ENCODE measurements around the gene ZNF831.

The ZNF831 gene

GRCh38 chr20:59217794-59218280 lies 54.2 kb downstream of the ZNF831 start:
- no peak for DNase-seq

- DNase-seq, result no peak
These were observed 55.6 kb downstream of the ZNF831 start for GRCh38 chr20:59219211-59219610.

- no peak for DNase-seq
These were observed 56.5 kb downstream of the ZNF831 start for GRCh38 chr20:59220161-59220560.

- no peak for DNase-seq
These were observed 57.6 kb downstream of the ZNF831 start for GRCh38 chr20:59221049-59221706.

- DNase-seq, result no peak
These were observed 58.2 kb downstream of the ZNF831 start for GRCh38 chr20:59221707-59222252.

DNA sequence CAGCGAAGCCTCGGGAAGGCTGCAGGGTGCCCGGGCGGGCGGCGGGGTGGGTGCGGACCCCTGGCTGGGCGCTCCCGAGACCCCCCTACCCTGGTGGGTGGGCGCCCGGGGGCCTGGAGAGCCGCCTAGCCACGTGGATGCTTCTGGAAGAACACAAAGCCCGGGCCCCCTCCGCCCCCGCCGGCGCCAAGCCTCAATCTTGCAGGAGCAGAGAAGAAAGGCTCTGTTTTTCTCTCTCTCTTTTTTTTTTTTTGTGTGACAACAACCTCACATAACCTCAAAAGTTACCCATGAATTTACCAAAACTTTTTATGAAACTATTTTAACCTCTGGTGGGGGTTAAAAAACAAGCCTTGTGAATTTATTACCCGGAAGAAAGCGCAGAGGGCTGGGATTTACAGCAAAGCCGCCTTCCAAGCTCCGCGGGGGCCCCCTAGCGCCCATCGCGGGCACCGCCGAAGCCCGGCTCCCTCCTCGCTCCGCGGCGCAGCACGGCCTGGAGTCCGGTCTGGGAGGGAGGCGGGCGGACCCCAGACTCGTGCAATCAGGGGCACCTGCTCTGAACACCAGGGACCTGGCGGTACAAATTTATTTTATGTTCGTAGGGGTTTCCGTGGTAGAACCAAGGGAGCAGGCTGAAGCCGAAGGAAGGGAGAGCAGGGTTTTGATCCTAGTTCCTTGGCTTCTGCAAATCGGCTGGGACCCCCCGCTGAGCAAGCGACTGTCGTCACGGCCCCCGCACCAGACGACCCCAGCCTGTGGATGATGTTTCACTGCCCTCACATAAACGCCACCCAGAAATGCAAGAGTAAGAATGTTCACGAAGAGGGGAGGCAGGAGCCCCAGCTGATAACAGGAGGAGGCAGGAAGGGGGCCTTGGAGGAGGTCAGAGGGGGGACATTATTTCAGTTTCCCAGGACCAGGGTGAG lies 58.9 kb downstream of the ZNF831 start:
- DNase-seq, result no peak

DNA sequence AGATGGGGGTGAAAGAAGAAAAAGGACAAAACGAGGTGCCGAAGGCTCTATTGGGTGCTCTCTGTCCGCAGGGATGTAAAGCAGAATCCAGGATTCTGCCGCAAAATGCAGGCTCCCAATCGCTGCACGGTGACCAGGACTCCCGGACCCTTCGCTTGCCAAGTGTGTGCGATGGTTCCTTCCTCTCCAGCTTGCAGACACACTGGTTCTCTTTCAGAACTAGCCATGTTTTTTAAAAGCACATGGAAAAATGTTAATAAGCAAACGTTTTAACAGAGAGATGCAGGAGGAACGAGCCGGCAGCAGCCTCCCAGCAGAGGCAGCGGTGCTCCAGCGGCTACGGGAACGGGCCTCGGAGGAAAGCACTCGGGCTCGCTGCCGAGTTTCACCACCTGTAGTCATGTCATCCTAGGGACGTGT lies 59.6 kb downstream of the ZNF831 start:
- no peak for DNase-seq

- DNase-seq, result no peak
These were observed 60.1 kb downstream of the ZNF831 start for GRCh38 chr20:59223750-59224149.

GRCh38 chr20:59224236-59224635 lies 60.6 kb downstream of the ZNF831 start:
- DNase-seq, result no peak

DNA sequence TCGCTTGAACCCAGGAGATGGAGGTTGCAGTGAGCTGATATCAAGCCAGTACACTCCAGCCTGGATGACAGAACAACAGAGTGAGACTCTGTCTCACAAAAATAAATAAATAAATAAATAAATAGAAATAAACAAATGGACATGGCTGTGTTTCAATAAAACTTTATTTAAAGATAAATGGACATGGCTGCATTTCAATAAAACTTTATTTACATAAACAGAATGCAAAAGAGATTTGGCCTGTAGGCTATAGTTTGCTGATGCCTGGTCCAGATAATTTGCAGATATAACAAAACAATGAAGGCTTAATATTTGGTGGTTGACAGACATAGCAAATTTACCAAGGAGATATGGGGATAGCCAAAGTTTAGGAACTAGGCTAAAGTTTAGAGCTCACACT lies 66.8 kb downstream of the ZNF831 start:
- DNase-seq, result no peak

DNA sequence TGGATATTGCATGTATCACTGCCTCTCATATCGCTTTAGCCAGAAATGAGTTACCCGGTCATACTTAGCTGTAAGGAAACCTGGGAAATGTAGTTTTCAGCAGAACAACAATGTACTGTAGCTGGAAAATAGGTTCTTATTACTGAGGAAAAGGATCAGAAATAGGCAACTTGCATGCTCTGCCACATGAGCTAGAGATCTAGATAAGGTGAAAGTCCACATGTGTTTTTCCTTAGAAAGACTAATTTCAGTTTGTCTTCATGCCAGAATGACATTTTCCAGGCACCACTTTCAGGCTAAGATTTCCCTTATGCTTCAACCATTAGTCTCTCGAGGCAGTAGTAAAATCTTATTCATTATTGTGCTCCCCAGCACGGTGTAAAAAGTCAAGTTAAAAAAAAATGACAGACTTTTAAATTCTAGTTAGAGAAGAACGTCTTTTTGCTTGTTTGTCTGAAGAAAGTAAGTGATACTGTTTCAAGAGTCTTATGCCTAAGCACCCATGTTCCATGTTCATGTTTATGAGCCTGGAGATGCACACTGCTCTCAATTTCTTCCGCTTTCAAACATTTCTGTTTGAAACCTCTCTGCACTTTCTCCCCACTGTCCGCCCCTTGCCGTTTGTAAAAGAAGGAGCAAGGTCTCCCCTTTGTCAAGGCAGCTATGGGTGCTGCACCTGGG lies 67.6 kb downstream of the ZNF831 start:
- no peak for DNase-seq

- no peak for DNase-seq
These were observed 69.0 kb downstream of the ZNF831 start for GRCh38 chr20:59232618-59233017.

DNA sequence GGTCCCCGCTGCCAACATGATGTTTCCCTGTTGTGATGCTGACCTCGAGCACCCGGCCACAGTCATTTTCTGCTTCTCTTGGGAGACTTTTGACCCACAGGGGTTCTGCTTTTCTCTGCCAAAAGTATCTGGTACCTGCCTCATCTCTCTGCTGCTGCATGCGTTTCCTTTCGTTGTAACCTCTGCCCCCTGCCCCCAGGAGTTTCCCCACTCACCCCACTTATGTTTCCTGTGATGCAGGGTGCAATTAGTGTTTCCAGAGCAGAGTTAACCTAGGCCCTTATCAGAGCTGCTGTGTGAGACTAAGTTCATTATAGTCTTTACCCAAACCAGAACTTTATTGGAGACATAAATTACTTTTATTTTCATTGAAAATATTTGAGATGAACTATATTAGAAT lies 71.6 kb downstream of the ZNF831 start:
- DNase-seq, result no peak

DNA sequence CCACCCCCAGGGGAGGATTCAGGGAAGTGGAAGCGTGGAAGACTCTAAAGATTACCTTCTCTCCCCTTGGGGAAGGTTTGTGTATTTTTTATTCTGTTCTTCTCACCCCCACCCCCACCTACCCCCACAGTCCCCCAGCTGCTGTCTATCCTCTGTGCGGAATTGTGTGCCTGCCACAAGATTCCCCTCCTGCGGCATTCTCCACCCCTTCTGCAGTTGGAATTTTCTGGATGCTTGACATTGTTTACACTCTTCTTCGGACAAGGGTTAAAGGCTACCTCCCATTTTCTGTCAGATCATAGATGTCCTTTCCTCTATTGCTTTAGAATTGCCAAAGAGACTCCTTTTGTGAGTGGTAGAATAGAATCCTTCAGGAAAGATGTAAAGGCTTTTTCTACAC lies 76.4 kb downstream of the ZNF831 start:
- DNase-seq, result no peak

DNA sequence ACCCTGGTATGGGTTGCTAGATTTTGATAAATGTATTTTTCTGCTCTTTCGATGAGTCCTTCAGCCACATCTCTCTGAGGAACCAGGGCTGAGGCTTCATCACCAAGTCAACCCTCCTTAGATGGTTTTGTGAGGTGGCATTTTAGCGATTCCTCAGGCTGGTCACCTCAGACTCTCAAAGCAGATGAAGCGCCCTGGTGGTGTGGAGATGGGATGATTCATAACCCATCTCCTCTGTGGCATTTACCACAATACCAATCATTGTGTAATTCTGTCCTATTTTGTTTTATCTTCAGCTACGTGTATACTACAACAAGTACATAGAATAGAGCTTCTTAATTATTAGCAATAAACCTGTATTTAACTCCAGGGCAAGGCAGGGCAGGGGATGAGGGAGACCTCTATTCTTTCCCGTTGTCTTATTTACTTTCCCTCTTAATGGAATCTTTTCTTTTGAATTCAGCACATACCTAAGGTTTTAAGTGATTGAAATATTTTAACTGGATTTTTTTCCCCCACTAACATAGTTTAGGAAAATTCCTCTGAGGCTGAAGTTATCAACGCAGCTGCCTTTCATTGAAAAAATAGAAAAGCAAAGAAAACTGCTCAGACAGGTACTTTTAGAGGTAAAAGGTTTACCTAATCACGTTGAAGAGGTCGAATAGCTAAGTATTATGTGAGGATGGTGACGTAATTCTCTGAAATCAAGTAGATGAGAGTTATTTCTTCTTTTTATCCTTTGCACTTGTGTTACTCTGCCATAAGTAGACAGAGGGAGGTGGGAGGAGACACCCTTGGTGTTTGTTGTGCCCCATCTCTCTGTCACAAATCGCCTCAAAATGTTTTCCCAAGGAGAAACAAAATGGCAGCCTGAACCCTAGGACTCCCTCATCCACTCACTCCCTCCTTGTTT lies 79.3 kb downstream of the ZNF831 start:
- DNase-seq, result no peak

- no peak for DNase-seq
These were observed 83.2 kb downstream of the ZNF831 start for GRCh38 chr20:59246691-59247400.

DNA sequence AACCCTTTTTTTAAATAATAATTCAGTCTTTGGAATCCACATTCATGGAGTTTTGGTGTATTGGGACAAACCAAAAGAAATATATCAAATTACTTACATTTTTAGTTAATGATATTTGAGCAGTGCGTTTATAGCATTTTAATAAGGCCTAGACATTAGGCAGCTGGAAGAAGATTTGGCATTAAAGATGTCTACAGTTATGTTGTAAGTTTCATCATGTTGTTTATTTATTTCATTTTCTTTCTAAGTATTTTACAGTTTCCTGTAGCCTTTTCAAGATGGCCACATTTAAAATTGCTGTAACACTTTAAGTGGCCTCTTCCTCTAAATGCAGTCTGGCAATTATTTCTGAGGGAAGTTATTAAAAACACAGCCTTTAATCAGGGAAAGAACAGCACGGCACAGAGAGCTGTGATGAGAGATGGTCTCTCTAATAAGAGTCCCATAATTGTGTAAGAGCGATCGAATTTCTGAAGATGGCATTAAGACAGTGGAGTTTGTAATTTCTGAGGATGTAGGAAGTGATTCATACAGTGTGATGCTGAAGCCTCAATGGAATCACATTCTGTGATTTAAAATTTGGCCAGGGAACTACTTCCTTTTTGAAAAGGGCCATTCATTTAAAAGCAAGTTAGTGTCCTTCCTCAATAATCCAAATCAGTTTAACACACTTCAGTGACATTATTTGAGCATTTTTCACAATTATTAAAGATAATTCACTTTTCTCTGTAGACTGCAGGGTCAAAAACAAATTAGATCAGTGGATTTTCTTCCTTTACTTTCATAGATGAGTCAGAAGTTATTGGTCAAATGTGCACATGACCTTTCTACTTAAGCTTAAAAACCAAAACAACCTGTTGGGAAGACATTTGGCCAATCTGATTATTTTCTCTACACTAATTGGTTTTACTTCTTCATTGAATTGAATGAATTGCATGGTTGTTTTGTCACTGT lies 84.4 kb downstream of the ZNF831 start:
- DNase-seq, result no peak

- no peak for DNase-seq
These were observed 86.7 kb downstream of the ZNF831 start for GRCh38 chr20:59250293-59250692.

DNA sequence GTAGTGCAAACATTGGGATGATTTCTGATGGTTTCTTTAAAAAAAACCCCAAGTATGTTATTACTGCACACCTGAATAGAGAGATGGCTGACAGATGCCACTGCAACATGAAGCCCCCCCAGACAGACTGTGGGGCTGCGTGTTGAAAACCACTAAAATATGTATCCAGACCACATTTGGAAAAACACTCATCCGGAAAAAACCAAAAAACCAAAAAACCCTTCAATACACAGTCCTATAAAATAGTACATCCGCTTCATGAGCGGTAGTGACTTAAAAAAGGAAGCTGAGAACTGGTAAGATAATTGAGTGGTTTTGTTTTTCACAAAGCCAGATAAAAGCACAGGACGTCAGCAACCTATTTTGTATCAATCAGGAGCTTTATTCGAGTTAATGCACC lies 89.7 kb downstream of the ZNF831 start:
- DNase-seq, result no peak

DNA sequence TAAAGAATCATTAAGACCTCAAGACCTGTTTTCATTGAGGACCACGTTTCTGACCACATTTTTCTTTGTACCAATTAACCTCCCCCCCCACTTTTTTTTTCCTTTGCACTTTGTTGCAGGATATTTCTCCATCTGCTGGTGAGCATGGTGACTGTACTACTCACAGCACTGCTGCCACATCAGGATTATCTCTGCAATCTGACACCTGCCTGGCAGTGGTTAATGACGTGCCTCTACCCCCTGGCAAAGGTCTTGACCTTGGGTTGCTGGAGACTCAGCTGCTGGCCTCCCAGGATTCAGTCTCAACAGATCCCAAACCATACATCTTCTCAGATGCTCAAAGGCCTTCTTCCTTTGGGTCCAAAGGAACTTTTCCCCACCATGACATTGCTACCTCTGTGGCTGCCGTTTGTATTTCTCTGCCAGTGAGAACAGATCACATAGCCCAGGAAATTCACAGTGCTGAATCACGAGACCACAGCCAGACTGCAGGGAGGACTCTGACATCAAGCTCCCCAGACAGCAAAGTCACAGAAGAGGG lies 90.2 kb downstream of the ZNF831 start:
- no peak for DNase-seq

All from SIG-M5 (cell line).